OCI-LY1 (cell line): ENCODE results near the gene COL9A3.

Experiments used
- CTCF ChIP-seq: fragments of 200-600 bp; sonication (generic), shearing (Covaris generic); IDR thresholded peaks from 2 replicates; pipeline ENCODE4 v1.5.1; 2017; ENCODE audit warnings: mild to moderate bottlenecking, antibody characterized with exemption, low read length, moderate library complexity, mixed read lengths
- EZH2 ChIP-seq: fragments of 200-600 bp; sonication (generic), shearing (Covaris generic); IDR thresholded peaks from 2 replicates; pipeline ENCODE4 v1.8.0; 2017; ENCODE audit warnings: borderline replicate concordance, mixed run types, mild to moderate bottlenecking, antibody characterized with exemption, low read length, moderate library complexity, mixed read lengths

- no peak for TF ChIP-seq CTCF
- TF ChIP-seq EZH2 = no peak
Measured at GRCh38 chr20:62889871-62890270, 73.0 kb downstream of the COL9A3 start.
